Esophagus muscularis mucosa (tissue), 4 donors: ENCODE measurements around the gene GRIP1. TPM values are rescaled to one million over a fixed set of nuclear protein-coding genes. Genes with fewer than 3 reads are reported as not detected.

Experiments used
- DNase-seq: peaks from one replicate; pipeline ENCODE4 v3.0.0-alpha.2; 2017; ENCODE audit errors: extremely low spot score
- H3K27ac ChIP-seq, 4 donors: fragments of 200-600 bp; sonication (generic); replicated peaks in 1 of 4; 1 replicate in 3 of 4; 2 replicates in 1 of 4; pipeline ENCODE4 v1.5.1; 2016 to 2019; ENCODE audit warnings: mild to moderate bottlenecking in 1 of 4
- H3K27me3 ChIP-seq, 4 donors: fragments of 200-600 bp; sonication (generic); one replicate each; pipeline versions ENCODE4 v1.5.1 to v1.6.0; 2016 to 2019
- H3K36me3 ChIP-seq, 4 donors: fragments of 200-600 bp; sonication (generic); one replicate each; pipeline ENCODE4 v1.5.1; 2016 to 2019
- H3K4me1 ChIP-seq, 4 donors: fragments of 200-600 bp; sonication (generic); one replicate each; pipeline ENCODE4 v1.5.1; 2016 to 2019
- H3K4me3 ChIP-seq, 4 donors: fragments of 200-600 bp; sonication (generic); 1 replicate in 2 of 4; 2 replicates in 2 of 4; pipeline ENCODE4 v1.5.1; 2016 to 2019; ENCODE audit warnings: mild to moderate bottlenecking in 4 of 4, moderate library complexity in 1 of 4
- H3K9me3 ChIP-seq, 4 donors: fragments of 200-600 bp; sonication (generic); 1 replicate in 3 of 4; 2 replicates in 1 of 4; pipeline ENCODE4 v1.5.1; 2016 to 2019
- CTCF ChIP-seq, 3 experiments: fragments of 200-600 bp in 2 of 3; fragments of 450-650 bp in 1 of 3; sonication (generic) in 2 of 3; IDR thresholded peaks; one replicate each; pipeline ENCODE4 v1.5.1; 2017 to 2019; ENCODE audit warnings: antibody characterized with exemption in 3 of 3, mild to moderate bottlenecking in 2 of 3, moderate library complexity in 1 of 3
- EP300 ChIP-seq: sonication (generic); formaldehyde crosslinking; IDR thresholded peaks from one replicate; pipeline ENCODE4 v1.6.1; 2017; ENCODE audit warnings: antibody characterized with exemption
- POLR2A ChIP-seq: fragments of 450-650 bp; IDR thresholded peaks from one replicate; pipeline ENCODE4 v1.6.1; 2017; ENCODE audit warnings: antibody characterized with exemption, moderate library complexity, mild to moderate bottlenecking, low read depth
- POLR2AphosphoS5 ChIP-seq, 2 donors: sonication (generic); formaldehyde crosslinking; IDR thresholded peaks; one replicate each; pipeline ENCODE4 v1.6.1; 2017; ENCODE audit warnings: antibody characterized with exemption in 2 of 2
- WGBS: methylation state at CpG from one replicate; pipeline ENCODE4 v1.1.5; 2018; 5-methylcytosine and 5-hydroxymethylcytosine counted together
- intact Hi-C: fragments of 100-400 bp; cut with DNase I; formaldehyde crosslinking; loops from one replicate; pipeline ENCODE4 v1.15.1; 2023
- total RNA-seq, 4 donors: library from RNA; depleted of rRNA; stranded (reverse); fragments of >200 nt; gene quantifications; one replicate each; pipeline versions ENCODE4 v1.1.0 to v1.2.1, GENCODE V29; 2016

GRIP1 gene
- total RNA-seq, 4 donors from 2014 or later, result 12.5 to 15.2 (median 13.6) TPM

GRCh38 chr12:66694666-66695613 lies 16.1 kb upstream of the GRIP1 start:
- H3K9me3 ChIP-seq, result no peaks in the 10 kb centered on the region
- no peaks in the 10 kb centered on the region for H3K27me3 ChIP-seq
- H3K27ac ChIP-seq, result no peak overlapping the region
- 82% methylated on average over 4 of the region's 5 CpGs for WGBS
- no peaks in the 10 kb centered on the region for H3K4me1 ChIP-seq
- intact Hi-C loops, result loop anchor here (5.0 to 10.0 kb wide), 2 partner anchors 167 to 430 kb away; no protein-coding TSS in a partner anchor
- no peak for TF ChIP-seq POLR2A
- no peak for TF ChIP-seq EP300
- no peak for TF ChIP-seq CTCF (IDR thresholded peaks at IDR 0.05)
- no peak for TF ChIP-seq POLR2AphosphoS5 (IDR thresholded peaks at IDR 0.05)
- H3K4me3 ChIP-seq, result no peak overlapping the region
- H3K36me3 ChIP-seq, result no peaks in the 10 kb centered on the region
- no peak for DNase-seq

GRCh38 chr12:66693901-66694513 lies 15.1 kb upstream of the GRIP1 start:
- WGBS, result 0% methylated on average over 1 of the region's 1 CpG
- no peak for DNase-seq

GRCh38 chr12:66692986-66693385 lies 14.1 kb upstream of the GRIP1 start:
- 83% methylated on average over 4 of the region's 4 CpGs for WGBS
- H3K4me1 ChIP-seq, result no peaks in the 10 kb centered on the region
- no peak overlapping the region for H3K4me3 ChIP-seq
- no peaks in the 10 kb centered on the region for H3K36me3 ChIP-seq
- no peak overlapping the region for H3K27ac ChIP-seq
- intact Hi-C loops, result loop anchor here (5.0 to 10.0 kb wide), 2 partner anchors 169 to 428 kb away; no protein-coding TSS in a partner anchor
- TF ChIP-seq POLR2AphosphoS5 (IDR thresholded peaks at IDR 0.05) (no peak), POLR2A (no peak), CTCF (IDR thresholded peaks at IDR 0.05) (no peak), EP300 (no peak)
- H3K9me3 ChIP-seq, result no peaks in the 10 kb centered on the region
- H3K27me3 ChIP-seq, result no peaks in the 10 kb centered on the region
- no peak for DNase-seq

More at GRCh38 chr12:66693901-66694513, 15.1 kb upstream of the GRIP1 start:
- Histone ChIP-seq H3K4me1 (no peaks in the 10 kb centered on the region), H3K27ac (no peak overlapping the region), H3K9me3 (no peaks in the 10 kb centered on the region), H3K4me3 (no peak overlapping the region), H3K36me3 (no peaks in the 10 kb centered on the region), H3K27me3 (no peaks in the 10 kb centered on the region)
- TF ChIP-seq POLR2A (no peak), CTCF (IDR thresholded peaks at IDR 0.05) (peak; percentile 43 to 60 (median 57)), POLR2AphosphoS5 (IDR thresholded peaks at IDR 0.05) (no peak), EP300 (no peak)
- intact Hi-C loops, result loop anchor here (5.0 to 10.0 kb wide), 2 partner anchors 168 to 429 kb away; no protein-coding TSS in a partner anchor

GRCh38 chr12:66692170-66692569 lies 13.3 kb upstream of the GRIP1 start:
- TF ChIP-seq POLR2A (no peak), POLR2AphosphoS5 (IDR thresholded peaks at IDR 0.05) (no peak), CTCF (IDR thresholded peaks at IDR 0.05) (no peak), EP300 (no peak)
- no peak for DNase-seq
- H3K9me3 ChIP-seq, result no peaks in the 10 kb centered on the region
- 33% methylated on average over 1 of the region's 1 CpG for WGBS
- H3K27ac ChIP-seq, result no peak overlapping the region
- intact Hi-C loops, result loop anchor here (5.0 to 10.0 kb wide), 2 partner anchors 170 to 427 kb away; no protein-coding TSS in a partner anchor
- H3K36me3 ChIP-seq, result no peaks in the 10 kb centered on the region
- no peak overlapping the region for H3K4me3 ChIP-seq
- no peaks in the 10 kb centered on the region for H3K4me1 ChIP-seq
- H3K27me3 ChIP-seq, result no peaks in the 10 kb centered on the region
